ENCODE data around the gene SLC9B1.

GRCh38 chr4:102945066-102945465 is 74.4 kb downstream of the SLC9B1 start:
- TF ChIP-seq FOXA1 (IDR thresholded peaks at IDR 0.05), result no peak
- no peak for TF ChIP-seq FOXM1 (IDR thresholded peaks at IDR 0.05; ENCODE audit: borderline replicate concordance)
- no peak for TF ChIP-seq NFRKB (IDR thresholded peaks at IDR 0.05)
- no peak for TF ChIP-seq ELF4 (IDR thresholded peaks at IDR 0.05)
- no peak for TF ChIP-seq SP1 (IDR thresholded peaks at IDR 0.05)
- TF ChIP-seq PKNOX1 (IDR thresholded peaks at IDR 0.05), result no peak
- no peak for TF ChIP-seq ZNF384 (IDR thresholded peaks at IDR 0.05)
- no peak for TF ChIP-seq LEF1 (IDR thresholded peaks at IDR 0.05; ENCODE audit: borderline replicate concordance)
- no peak for TF ChIP-seq TARDBP (IDR thresholded peaks at IDR 0.05)
- no peak for TF ChIP-seq L3MBTL2 (conservative IDR thresholded peaks at IDR 0.05)
